Activated CD8-positive, alpha-beta memory T cell treated with anti-CD3 and anti-CD28 coated beads, Interleukin-2, amount 10 ng/mL, durations not matched to agents 7 days and 5 days (primary cell): ENCODE data around the gene PTPRA. TPM values are rescaled to one million over a fixed set of nuclear protein-coding genes. Genes with fewer than 3 reads are reported as not detected.
"Not testable (repeated sequence)": the region's sequence is repeated elsewhere in the genome, so short reads cannot be mapped to it uniquely, and the experiment has no call there.

ENCODE experiments used
- ATAC-seq: fragments of 150-1000 bp; cut with Tn5 transposase; one replicate; pipeline ENCODE4 v1.10.0; 2021; ENCODE audit warnings: moderate library complexity
- CTCF ChIA-PET: fragments of 350-600 bp; sonication (Branson Sonifier 250); formaldehyde crosslinking; loops from one replicate; lab custom pipeline; 2021; ENCODE audit warnings: antibody characterized with exemption; lab: Charles Lee
- DNase-seq: peaks from one replicate; pipeline ENCODE4 v3.0.0-alpha.2; 2020
- H3K27ac Mint-ChIP-seq: one replicate; pipeline ENCODE4 v1.8.0; 2021; ENCODE audit warnings: mild to moderate bottlenecking, mixed read lengths
- H3K27me3 Mint-ChIP-seq: one replicate; pipeline ENCODE4 v1.8.0; 2021; ENCODE audit warnings: mixed read lengths
- H3K36me3 Mint-ChIP-seq: one replicate; pipeline ENCODE4 v1.8.0; 2021; ENCODE audit warnings: mild to moderate bottlenecking, mixed read lengths
- H3K4me1 Mint-ChIP-seq: one replicate; pipeline ENCODE4 v1.8.0; 2021; ENCODE audit warnings: mixed read lengths
- H3K4me3 Mint-ChIP-seq: one replicate; pipeline ENCODE4 v1.8.0; 2021; ENCODE audit warnings: mild to moderate bottlenecking, moderate library complexity, mixed read lengths
- H3K9me3 Mint-ChIP-seq: one replicate; pipeline ENCODE4 v1.8.0; 2022; ENCODE audit warnings: low read depth, mixed read lengths
- total RNA-seq, 2 experiments: library from RNA; stranded (reverse); gene quantifications; one replicate each; pipeline ENCODE4 v1.2.3, GENCODE V29; 2021

The PTPRA gene
- total RNA-seq, 2 experiments from 2014 or later, result 51.5 to 60.7 TPM

DNA sequence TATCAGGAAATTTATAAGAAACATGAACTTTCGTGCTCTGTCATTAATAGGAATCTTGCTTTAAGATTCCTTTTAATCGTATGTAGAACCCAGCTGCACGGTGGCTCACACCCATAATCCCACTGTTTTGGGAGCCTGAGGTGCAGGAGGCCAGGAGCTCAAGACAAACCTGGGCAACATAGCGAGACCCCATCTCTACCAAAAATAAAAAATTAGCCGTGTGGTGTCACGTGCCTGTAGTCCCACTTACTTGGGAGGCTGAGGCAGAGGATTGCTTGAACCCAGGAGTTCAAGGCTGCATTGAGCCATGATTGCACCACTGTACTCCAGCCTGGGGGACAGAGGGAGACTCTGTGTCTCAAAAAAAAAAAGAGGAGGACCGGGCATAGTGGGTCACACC lies 7.4 kb downstream of the PTPRA start:
- ATAC-seq, result no peak
- H3K9me3 Mint-ChIP-seq, result no peaks in the 10 kb centered on the region
- H3K4me3 Mint-ChIP-seq, result no peak overlapping the region
- no peak overlapping the region for H3K27ac Mint-ChIP-seq
- H3K4me1 Mint-ChIP-seq, result peaks cover 35% of the 10 kb centered on the region
- H3K27me3 Mint-ChIP-seq, result no peaks in the 10 kb centered on the region
- DNase-seq, result no peak
- CTCF ChIA-PET, result no interaction called here
- peaks cover 32% of the 10 kb centered on the region for H3K36me3 Mint-ChIP-seq

DNA sequence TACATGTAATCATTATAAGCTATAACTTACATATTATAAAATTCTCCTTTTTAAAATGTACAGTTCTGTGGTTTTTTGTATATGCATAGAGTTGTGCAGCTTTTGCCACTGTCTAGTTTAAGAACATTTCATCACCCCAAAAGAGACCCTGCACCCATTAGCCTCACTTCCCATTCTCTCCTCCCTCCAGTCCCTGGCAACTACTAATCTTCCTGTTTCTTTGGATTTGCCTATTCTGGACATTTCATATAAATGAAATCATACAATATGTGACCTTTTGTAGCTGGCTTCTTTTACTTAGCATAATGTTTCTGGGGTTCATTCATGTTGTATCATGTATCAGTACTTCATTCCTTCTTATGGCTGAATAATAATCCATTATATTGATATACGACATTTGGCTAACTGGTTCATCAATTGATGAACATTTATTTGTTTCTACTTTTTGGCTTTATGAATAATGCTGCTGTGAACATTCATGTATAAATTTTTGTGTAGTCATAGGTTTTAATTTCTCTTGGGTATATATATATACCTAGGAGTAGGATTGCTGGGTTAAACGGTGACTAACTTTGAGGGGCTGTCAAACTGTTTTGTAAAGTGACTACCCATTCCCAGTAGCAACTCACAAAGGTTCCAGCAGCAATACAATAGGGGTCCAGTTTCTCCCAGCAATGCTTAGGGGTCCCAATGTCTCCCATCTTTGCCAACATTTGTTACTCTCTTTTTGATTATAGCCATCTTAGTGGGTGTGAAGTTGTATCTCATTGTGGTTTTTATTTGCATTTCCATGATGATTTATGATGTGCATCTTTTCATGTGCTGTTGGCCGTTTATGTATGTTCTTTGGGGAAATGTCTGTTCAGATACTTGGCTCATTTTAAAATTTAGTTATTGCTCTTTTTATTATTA lies 10.7 kb downstream of the PTPRA start:
- Mint-ChIP-seq H3K9me3 (no peaks in the 10 kb centered on the region), H3K27me3 (no peaks in the 10 kb centered on the region), H3K4me3 (no peak overlapping the region), H3K4me1 (peaks cover 33% of the 10 kb centered on the region), H3K36me3 (peaks cover 21% of the 10 kb centered on the region), H3K27ac (no peak overlapping the region)
- CTCF ChIA-PET, result interaction anchor here (0.9 kb wide), 1 partner anchor 19 kb away, joined by 3 read pairs; no protein-coding TSS in a partner anchor
- DNase-seq, result no peak
- no peak for ATAC-seq

DNA sequence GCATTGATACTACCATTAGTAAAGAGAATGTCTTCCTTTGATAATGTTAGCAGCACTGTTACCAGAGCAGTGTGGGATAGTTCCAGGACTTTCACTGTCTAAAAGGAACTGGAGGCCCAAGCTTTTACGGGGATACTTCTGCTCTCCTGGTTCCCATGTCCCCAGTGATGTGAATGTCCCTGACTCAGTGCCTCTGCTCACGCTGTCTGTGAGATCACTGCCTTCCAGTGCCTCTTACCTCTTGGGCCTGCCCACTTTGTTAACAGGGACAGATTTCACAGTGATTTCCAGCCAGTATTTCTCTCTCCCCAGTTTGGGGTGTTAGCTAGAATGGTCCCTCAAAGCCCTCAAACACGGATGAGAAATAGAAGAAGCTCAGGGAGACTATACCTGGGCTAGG lies 14.4 kb downstream of the PTPRA start:
- Mint-ChIP-seq H3K27me3 (no peaks in the 10 kb centered on the region), H3K36me3 (peaks cover 33% of the 10 kb centered on the region), H3K4me1 (peaks cover 48% of the 10 kb centered on the region), H3K27ac (no peak overlapping the region), H3K4me3 (no peak overlapping the region), H3K9me3 (no peaks in the 10 kb centered on the region)
- DNase-seq, result no peak
- CTCF ChIA-PET, result no interaction called here
- no peak for ATAC-seq

DNA sequence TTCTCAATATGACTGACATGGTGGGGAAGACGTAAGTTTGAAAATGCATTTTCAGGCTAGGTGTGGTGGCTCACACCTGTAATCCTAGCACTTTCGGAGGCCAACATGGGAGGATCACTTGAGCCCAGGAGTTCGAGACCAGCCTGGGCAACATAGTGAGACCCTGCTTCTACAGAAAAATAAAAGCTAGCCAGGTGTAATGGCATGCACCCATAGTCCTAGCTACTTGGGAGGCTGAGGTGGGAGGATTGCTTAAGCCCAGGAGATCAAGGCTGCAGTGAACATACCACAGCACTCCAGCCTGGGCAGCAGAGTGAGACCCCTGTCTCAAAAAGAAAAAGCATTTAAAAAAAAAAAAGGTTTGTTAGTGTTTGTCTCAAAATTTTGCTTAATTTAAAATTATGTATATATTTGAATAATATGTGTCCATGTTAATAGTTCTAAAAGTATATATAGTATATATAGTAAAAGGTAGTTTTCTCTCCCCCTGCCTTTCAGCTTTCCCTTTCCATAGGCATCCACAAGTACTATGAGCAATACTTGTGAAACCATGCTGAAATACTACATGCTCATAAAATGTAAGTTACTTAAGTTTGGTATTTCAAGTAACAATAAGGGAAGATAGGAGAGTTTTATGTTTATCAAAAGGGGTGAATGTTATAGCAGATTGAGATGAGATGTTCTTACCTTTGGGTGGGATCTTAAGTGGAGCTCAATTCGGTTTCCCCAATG lies 15.1 kb downstream of the PTPRA start:
- Mint-ChIP-seq H3K27me3 (no peaks in the 10 kb centered on the region), H3K9me3 (no peaks in the 10 kb centered on the region), H3K4me3 (no peak overlapping the region), H3K4me1 (peaks cover 48% of the 10 kb centered on the region), H3K36me3 (peaks cover 37% of the 10 kb centered on the region), H3K27ac (no peak overlapping the region)
- ATAC-seq (no peak), DNase-seq (no peak)
- CTCF ChIA-PET, result no interaction called here

DNA sequence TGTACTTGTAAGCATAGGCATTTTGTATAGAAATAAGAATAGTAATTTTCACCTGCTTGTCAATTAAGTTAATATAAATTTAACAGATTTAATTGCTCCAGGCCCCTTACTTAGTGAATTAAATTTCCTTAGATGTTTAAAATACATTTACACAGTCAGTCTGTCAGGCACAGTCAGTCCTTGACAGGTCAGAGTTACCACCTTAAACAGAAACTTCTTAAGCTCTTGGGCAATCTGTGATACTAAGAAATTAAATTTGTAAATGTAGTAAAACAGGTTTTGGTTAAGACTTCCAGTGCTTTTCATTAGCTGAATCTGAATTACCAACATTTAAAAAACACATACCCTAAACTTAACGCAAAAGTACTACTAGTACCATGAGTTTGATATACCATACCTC lies 15.9 kb downstream of the PTPRA start:
- DNase-seq (no peak), ATAC-seq (no peak)
- no peak overlapping the region for H3K27ac Mint-ChIP-seq
- H3K36me3 Mint-ChIP-seq, result peaks cover 38% of the 10 kb centered on the region
- peaks cover 42% of the 10 kb centered on the region for H3K4me1 Mint-ChIP-seq
- CTCF ChIA-PET, result no interaction called here
- H3K27me3 Mint-ChIP-seq, result no peaks in the 10 kb centered on the region
- no peak overlapping the region for H3K4me3 Mint-ChIP-seq
- H3K9me3 Mint-ChIP-seq, result peaks cover 1% of the 10 kb centered on the region

DNA sequence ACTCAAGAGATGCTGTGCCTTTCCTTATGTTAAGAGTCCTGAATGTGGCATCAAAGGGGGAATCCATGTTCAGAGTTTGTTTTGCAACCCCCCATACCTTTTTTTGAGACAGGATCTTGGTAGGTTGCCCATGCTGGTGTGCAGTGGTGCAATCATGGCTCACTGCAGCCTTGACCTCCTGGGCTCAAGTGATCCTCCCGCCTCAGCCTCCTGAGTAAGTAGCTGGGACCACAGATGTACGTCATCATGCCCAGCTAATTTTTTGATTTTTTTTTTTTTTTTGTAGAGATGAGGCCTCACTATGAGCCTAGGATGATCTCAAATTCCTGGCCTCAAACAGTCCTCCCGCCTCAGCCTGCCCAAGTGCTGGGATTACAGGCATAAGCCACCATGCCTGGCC lies 16.5 kb downstream of the PTPRA start:
- no peak for ATAC-seq
- Mint-ChIP-seq H3K4me1 (peaks cover 38% of the 10 kb centered on the region), H3K27me3 (no peaks in the 10 kb centered on the region), H3K9me3 (peaks cover 3% of the 10 kb centered on the region), H3K27ac (no peak overlapping the region), H3K36me3 (peaks cover 39% of the 10 kb centered on the region), H3K4me3 (no peak overlapping the region)
- DNase-seq, result no peak
- CTCF ChIA-PET, result interaction anchor here (0.7 kb wide), 1 partner anchor 36 kb away, joined by 3 read pairs; no protein-coding TSS in a partner anchor

DNA sequence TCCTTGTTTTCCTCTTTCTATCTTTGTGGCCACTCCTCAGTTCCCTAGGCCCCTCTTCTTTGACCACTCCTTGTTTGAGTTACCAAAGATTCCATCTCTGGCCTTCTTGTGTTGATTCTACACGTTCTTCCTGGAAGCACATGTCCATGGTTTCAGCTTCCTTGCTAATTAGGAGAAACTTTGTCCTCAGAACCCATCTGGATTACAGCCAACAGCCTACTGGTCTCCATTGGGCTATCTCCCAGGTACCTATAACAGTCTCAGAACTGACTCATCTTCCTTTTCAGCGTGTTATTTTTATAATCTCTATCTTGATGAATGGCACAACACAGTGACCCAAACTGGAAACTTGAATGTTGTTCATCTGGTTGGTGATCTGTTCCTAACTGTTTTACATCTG lies 17.5 kb downstream of the PTPRA start:
- Mint-ChIP-seq H3K9me3 (peaks cover 5% of the 10 kb centered on the region), H3K36me3 (peaks cover 42% of the 10 kb centered on the region), H3K4me3 (no peak overlapping the region), H3K4me1 (peaks cover 29% of the 10 kb centered on the region), H3K27me3 (no peaks in the 10 kb centered on the region), H3K27ac (no peak overlapping the region)
- DNase-seq, result no peak
- no peak for ATAC-seq
- CTCF ChIA-PET, result interaction anchor here (0.6 kb wide), 1 partner anchor 1456 kb away, joined by 3 read pairs; no protein-coding TSS in a partner anchor

DNA sequence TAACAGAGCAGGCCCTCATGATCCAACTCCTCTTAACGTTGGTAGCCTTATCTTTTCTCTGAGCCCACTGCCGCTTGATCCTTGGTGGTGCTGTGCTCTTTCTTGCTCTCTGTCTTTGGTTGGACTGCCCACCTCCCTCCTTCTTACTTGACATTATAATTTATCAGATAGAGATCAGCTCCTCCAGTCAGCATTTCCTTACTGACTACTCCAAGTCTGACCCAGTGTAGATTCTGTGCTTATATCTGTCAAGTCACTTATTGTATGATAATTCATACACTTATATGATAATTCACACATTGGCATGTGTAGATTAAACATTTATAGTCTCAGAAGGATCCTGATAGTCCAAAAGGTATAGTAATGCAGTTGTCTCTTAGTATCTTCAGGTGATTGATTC lies 18.1 kb downstream of the PTPRA start:
- CTCF ChIA-PET, result interaction anchor here (0.7 kb wide), 1 partner anchor 101 kb away, joined by 3 read pairs; no protein-coding TSS in a partner anchor
- ATAC-seq, result no peak
- H3K4me3 Mint-ChIP-seq, result no peak overlapping the region

DNA sequence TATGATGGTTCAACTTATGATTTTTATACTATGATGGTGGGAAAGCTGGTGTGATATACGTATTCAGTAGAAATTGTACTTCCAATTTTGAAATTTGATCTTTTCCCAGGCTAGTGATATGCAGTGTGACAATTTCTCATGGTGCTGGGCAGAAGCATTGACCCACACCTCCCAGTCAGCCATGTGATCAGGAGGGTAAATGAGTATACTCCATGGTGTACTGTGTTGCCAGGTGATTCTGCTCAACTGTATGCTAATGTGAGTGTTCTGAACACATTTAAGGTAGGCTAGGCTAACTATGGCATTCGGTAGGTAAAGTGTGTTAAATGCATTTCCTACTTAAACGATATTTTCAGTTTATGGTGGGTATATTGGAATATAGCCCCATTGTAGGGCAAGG lies 19.1 kb downstream of the PTPRA start:
- H3K27ac Mint-ChIP-seq, result no peak overlapping the region
- H3K4me3 Mint-ChIP-seq, result no peak overlapping the region
- peaks cover 25% of the 10 kb centered on the region for H3K4me1 Mint-ChIP-seq
- CTCF ChIA-PET, result interaction anchor here (0.8 to 1.1 kb wide), 2 partner anchors 17 to 139 kb away, joined by 3 read pairs; no protein-coding TSS in a partner anchor
- DNase-seq, result no peak
- H3K27me3 Mint-ChIP-seq, result no peaks in the 10 kb centered on the region
- no peak for ATAC-seq
- peaks cover 53% of the 10 kb centered on the region for H3K36me3 Mint-ChIP-seq
- peaks cover 5% of the 10 kb centered on the region for H3K9me3 Mint-ChIP-seq

More for the DNA sequence above, 18.1 kb downstream of the PTPRA start:
- DNase-seq, result no peak
- H3K36me3 Mint-ChIP-seq, result peaks cover 46% of the 10 kb centered on the region
- no peak overlapping the region for H3K27ac Mint-ChIP-seq
- peaks cover 5% of the 10 kb centered on the region for H3K9me3 Mint-ChIP-seq
- H3K4me1 Mint-ChIP-seq, result peaks cover 28% of the 10 kb centered on the region
- no peaks in the 10 kb centered on the region for H3K27me3 Mint-ChIP-seq

DNA sequence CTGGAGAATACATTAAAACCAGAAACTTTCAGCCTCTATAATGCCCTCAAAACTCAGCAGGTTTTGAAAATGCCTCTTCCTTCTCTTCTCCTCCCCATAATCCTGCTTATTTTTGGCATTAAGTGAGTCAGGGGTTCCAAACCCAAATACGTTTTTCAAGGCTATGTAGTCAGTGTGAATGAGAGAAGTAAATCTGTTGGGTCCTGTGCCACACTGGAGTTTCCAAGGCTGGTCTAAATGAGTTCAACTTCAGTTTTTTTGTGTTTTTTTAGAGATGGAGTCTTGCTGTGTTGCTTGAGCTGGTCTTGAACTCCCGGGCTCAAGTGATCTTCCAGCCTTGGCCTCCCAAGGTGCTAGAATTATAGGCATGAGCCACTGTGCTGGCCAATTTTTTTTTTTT lies 20.9 kb downstream of the PTPRA start:
- CTCF ChIA-PET, result no interaction called here
- Mint-ChIP-seq H3K36me3 (peaks cover 51% of the 10 kb centered on the region), H3K27me3 (no peaks in the 10 kb centered on the region), H3K4me1 (peaks cover 23% of the 10 kb centered on the region), H3K27ac (no peak overlapping the region), H3K4me3 (no peak overlapping the region), H3K9me3 (peaks cover 5% of the 10 kb centered on the region)
- DNase-seq (no peak), ATAC-seq (no peak)

DNA sequence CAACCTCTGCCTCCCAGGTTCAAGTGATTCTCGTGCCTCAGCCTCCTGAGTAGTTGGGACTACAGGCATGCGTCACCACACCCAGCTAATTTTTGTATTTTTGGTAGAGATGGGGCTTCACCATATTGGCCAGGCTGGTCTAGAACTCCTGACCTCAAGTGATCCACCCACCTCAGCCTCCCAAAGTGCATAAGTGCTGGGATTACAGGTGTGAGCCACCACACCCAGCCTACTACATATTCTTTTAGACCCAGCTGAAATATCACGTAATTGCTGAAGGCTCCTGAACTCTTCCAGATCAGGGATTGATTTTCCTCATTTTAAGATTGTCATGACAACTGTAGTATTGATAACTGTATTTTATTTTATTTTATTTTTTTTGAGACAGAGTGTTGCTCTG lies 21.9 kb downstream of the PTPRA start:
- H3K27me3 Mint-ChIP-seq, ATAC-seq, H3K27ac Mint-ChIP-seq, H3K4me3 Mint-ChIP-seq, H3K9me3 Mint-ChIP-seq, DNase-seq, CTCF ChIA-PET: not testable (repeated sequence)
- Mint-ChIP-seq H3K36me3 (peaks cover 49% of the 10 kb centered on the region), H3K4me1 (peaks cover 27% of the 10 kb centered on the region)

DNA sequence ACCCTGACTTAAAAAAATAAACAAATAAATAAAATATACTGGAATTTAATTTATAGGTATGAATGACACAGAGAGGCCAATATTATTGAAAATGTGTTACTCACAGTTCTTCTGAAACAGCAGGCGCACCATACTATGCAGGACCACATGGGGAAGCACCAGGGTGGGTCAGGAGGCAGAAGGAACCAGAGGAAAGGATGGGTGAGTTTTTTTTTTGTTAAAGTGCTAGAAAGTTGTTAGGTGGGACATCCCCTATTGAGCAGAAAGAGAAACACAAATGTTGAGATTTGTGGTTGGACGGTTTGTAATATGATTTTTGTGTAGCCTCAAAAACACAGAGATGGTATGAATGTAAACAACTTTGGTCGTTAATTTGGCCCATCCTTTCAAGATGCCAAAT lies 26.0 kb downstream of the PTPRA start:
- Mint-ChIP-seq H3K4me3 (no peak overlapping the region), H3K4me1 (peaks cover 17% of the 10 kb centered on the region), H3K27me3 (no peaks in the 10 kb centered on the region), H3K9me3 (peaks cover 3% of the 10 kb centered on the region), H3K36me3 (peaks cover 36% of the 10 kb centered on the region), H3K27ac (no peak overlapping the region)
- ATAC-seq, result no peak
- DNase-seq, result no peak
- CTCF ChIA-PET, result no interaction called here

DNA sequence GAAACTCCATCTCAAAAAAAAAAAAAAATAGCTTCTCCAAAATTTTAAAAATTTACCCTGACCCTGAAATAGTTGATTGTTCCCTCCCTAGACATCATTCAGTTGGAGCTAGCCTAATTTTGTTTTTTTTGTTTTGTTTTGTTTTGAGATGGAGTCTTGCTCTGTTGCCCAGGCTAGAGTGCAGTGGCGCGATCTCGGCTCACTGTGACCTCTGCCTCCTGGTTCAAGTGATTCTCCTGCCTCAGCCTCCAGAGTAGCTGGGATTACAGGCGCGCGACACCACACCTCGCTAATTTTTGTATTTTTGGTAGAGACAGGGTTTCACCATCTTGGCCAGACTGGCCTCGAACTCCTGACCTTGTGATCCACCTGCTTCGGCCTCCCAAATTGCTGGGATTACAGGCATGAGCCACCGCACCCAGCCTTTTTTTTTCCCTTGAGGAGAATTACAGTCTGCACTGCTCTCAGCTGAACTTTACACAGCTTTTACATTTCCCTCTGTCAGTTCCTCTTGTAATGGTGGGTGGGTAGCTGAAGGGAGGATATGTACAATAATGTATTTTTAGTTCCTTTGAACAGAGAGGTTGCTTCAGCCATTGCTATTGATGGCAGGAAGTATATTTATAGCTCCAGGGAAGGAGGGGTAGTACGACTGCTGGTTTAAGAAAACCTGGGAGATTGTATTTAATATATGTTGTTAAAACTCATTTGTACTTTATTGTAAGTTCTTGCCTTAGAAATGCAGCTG lies 27.7 kb downstream of the PTPRA start:
- H3K9me3 Mint-ChIP-seq, result no peaks in the 10 kb centered on the region
- CTCF ChIA-PET, result interaction anchor here (0.8 to 1.2 kb wide), 3 partner anchors 17 to 214 kb away, joined by 3 read pairs; no protein-coding TSS in a partner anchor
- no peak overlapping the region for H3K27ac Mint-ChIP-seq
- no peaks in the 10 kb centered on the region for H3K27me3 Mint-ChIP-seq
- no peak overlapping the region for H3K4me3 Mint-ChIP-seq
- H3K4me1 Mint-ChIP-seq, result peaks cover 17% of the 10 kb centered on the region
- DNase-seq, result no peak
- peaks cover 27% of the 10 kb centered on the region for H3K36me3 Mint-ChIP-seq
- ATAC-seq, result no peak
